H1 (cell line): ENCODE data around the gene HOMER1. TPM values are rescaled to one million over a fixed set of nuclear protein-coding genes. Genes with fewer than 3 reads are reported as not detected.

Source experiments
- CTCF ChIA-PET: fragments of 300-600 bp; sonication (Branson Sonifier 250); formaldehyde crosslinking; loops from one replicate; lab custom pipeline; 2021; ENCODE audit not compliant: partially characterized antibody; lab: Charles Lee
- POLR2A ChIA-PET: fragments of 300-600 bp; sonication (Branson Sonifier 250); formaldehyde crosslinking; loops from one replicate; lab custom pipeline; 2021; ENCODE audit warnings: inconsistent platforms; ENCODE audit not compliant: partially characterized antibody; lab: Charles Lee
- DNase-seq, 2 experiments: peaks; one replicate each; pipeline versions ENCODE4 v3.0.0 to v3.0.0-alpha.2; 2010 to 2022; ENCODE audit warnings: low spot score in 2 of 2, low read depth in 1 of 2, mixed read lengths in 1 of 2
- FAIRE-seq: peaks from 2 replicates; lab custom pipeline; 2011; peaks lifted over from hg19 to GRCh38; lab: Jason Lieb, UNC
- H2AFZ ChIP-seq: 2 replicates; pipeline ENCODE4 v1.8.1; 2012; ENCODE audit warnings: low read length, inconsistent platforms
- H2AK5ac ChIP-seq: 2 replicates; pipeline ENCODE4 v1.6.1; 2013; ENCODE audit warnings: low read depth, low read length
- H2BK120ac ChIP-seq: replicated peaks from 2 replicates; pipeline ENCODE3; 2013; ENCODE audit warnings: low read depth, low read length, inconsistent platforms
- H2BK12ac ChIP-seq: 2 replicates; pipeline ENCODE4 v1.6.1; 2013; ENCODE audit warnings: low read depth, low read length
- H2BK15ac ChIP-seq: 2 replicates; pipeline ENCODE4 v1.6.1; 2013; ENCODE audit warnings: low read length
- H2BK20ac ChIP-seq: 2 replicates; pipeline ENCODE4 v1.6.1; 2013; ENCODE audit warnings: low read length
- H2BK5ac ChIP-seq: 2 replicates; pipeline ENCODE4 v1.6.1; 2013; ENCODE audit warnings: low read depth, low read length
- H3K14ac ChIP-seq: 2 replicates; pipeline ENCODE4 v1.6.1; 2013; ENCODE audit warnings: inconsistent platforms; ENCODE audit not compliant: insufficient read length
- H3K18ac ChIP-seq: 2 replicates; pipeline ENCODE4 v1.6.1; 2013; ENCODE audit warnings: low read length; ENCODE audit errors: extremely low read depth
- H3K23ac ChIP-seq: 2 replicates; pipeline ENCODE4 v1.6.1; 2013; ENCODE audit warnings: inconsistent platforms; ENCODE audit not compliant: insufficient read length
- H3K23me2 ChIP-seq: 2 replicates; pipeline ENCODE4 v1.6.1; 2013; ENCODE audit warnings: low read depth, low read length
- H3K27ac ChIP-seq: 2 replicates; pipeline ENCODE4 v1.6.1; 2011; ENCODE audit warnings: low read depth, low read length, inconsistent platforms
- H3K27me3 ChIP-seq, 4 experiments: replicated peaks in 1 of 4; 1 replicate in 1 of 4; 2 replicates in 3 of 4; pipeline versions ENCODE4 v1.6.1 to v1.8.1; 2011 to 2013; ENCODE audit warnings: low read length in 3 of 4, mild to moderate bottlenecking in 3 of 4, inconsistent platforms in 2 of 4, mixed read lengths in 2 of 4, moderate library complexity in 1 of 4; ENCODE audit not compliant: control insufficient read depth in 3 of 4, insufficient read depth in 3 of 4; ENCODE audit errors: extremely low read depth in 1 of 4
- H3K36me3 ChIP-seq, 4 experiments: 2 replicates each; pipeline versions ENCODE4 v1.6.1 to v1.8.1; 2011 to 2013; ENCODE audit warnings: mild to moderate bottlenecking in 4 of 4, low read length in 3 of 4, moderate library complexity in 2 of 4, control low read depth in 1 of 4, inconsistent platforms in 1 of 4; ENCODE audit not compliant: insufficient read depth in 4 of 4, control insufficient read depth in 2 of 4
- H3K4ac ChIP-seq: replicated peaks from 2 replicates; pipeline ENCODE3; 2013; ENCODE audit warnings: low read length, low read depth, mixed read lengths, inconsistent platforms; ENCODE audit not compliant: insufficient read length
- H3K4me1 ChIP-seq, 4 experiments: replicated peaks in 1 of 4; 1 replicate in 1 of 4; 2 replicates in 3 of 4; pipeline versions ENCODE4 v1.6.1 to v1.8.1; 2011 to 2013; ENCODE audit warnings: low read length in 3 of 4, inconsistent platforms in 2 of 4, mixed read lengths in 1 of 4; ENCODE audit not compliant: insufficient read depth in 4 of 4, control insufficient read depth in 3 of 4
- H3K4me2 ChIP-seq, 2 experiments: 2 replicates each; pipeline versions ENCODE4 v1.6.1 to v1.8.1; 2011 to 2013; ENCODE audit warnings: low read depth in 2 of 2, low read length in 2 of 2, control low read depth in 1 of 2, inconsistent platforms in 1 of 2, mild to moderate bottlenecking in 1 of 2; ENCODE audit not compliant: insufficient read depth in 1 of 2
- H3K4me3 ChIP-seq, 4 experiments: fragments of 200-600, 300-600 bp in 1 of 4; sonication (generic), shearing (Covaris generic), sonication (Bioruptor Twin) in 1 of 4; 2 replicates each; pipeline versions ENCODE4 v1.5.1 to v1.8.1; 2011 to 2016; ENCODE audit warnings: low read length in 4 of 4, low read depth in 3 of 4, control low read depth in 2 of 4, inconsistent platforms in 2 of 4, mild to moderate bottlenecking in 2 of 4, mixed read lengths in 1 of 4, moderate library complexity in 1 of 4; ENCODE audit not compliant: insufficient read depth in 2 of 4; ENCODE audit errors: extremely low read depth in 1 of 4
- H3K56ac ChIP-seq: replicated peaks from 2 replicates; pipeline ENCODE3; 2013; ENCODE audit warnings: low read depth, mild to moderate bottlenecking, mixed read lengths, low read length, inconsistent platforms; ENCODE audit not compliant: insufficient read length
- H3K79me1 ChIP-seq: 2 replicates; pipeline ENCODE4 v1.6.1; 2013; ENCODE audit warnings: low read depth, low read length, control low read depth
- H3K79me2 ChIP-seq, 2 experiments: 2 replicates each; pipeline versions ENCODE4 v1.6.1 to v1.8.1; 2012 to 2013; ENCODE audit warnings: low read length in 2 of 2, mild to moderate bottlenecking in 2 of 2, inconsistent platforms in 1 of 2; ENCODE audit not compliant: insufficient read depth in 2 of 2, control insufficient read depth in 1 of 2
- H3K9ac ChIP-seq, 4 experiments: replicated peaks in 1 of 4; 1 replicate in 1 of 4; 2 replicates in 3 of 4; pipeline versions ENCODE4 v1.6.1 to v1.8.1; 2011 to 2013; ENCODE audit warnings: low read depth in 3 of 4, low read length in 3 of 4, control low read depth in 2 of 4, mild to moderate bottlenecking in 2 of 4, moderate library complexity in 2 of 4, inconsistent platforms in 1 of 4; ENCODE audit errors: extremely low read depth in 1 of 4
- H3K9me3 ChIP-seq, 2 experiments: 2 replicates each; pipeline versions ENCODE4 v1.6.1 to v1.8.1; 2012 to 2013; ENCODE audit warnings: mild to moderate bottlenecking in 2 of 2, moderate library complexity in 2 of 2, control low read depth in 1 of 2, inconsistent platforms in 1 of 2, low read depth in 1 of 2, low read length in 1 of 2, mixed read lengths in 1 of 2; ENCODE audit not compliant: insufficient read depth in 2 of 2
- H4K20me1 ChIP-seq, 2 experiments: replicated peaks in 1 of 2; 2 replicates each; pipeline versions ENCODE3 to v1.8.1; 2011 to 2013; ENCODE audit warnings: inconsistent platforms in 2 of 2, low read length in 2 of 2, mild to moderate bottlenecking in 1 of 2; ENCODE audit not compliant: insufficient read depth in 2 of 2, control insufficient read depth in 1 of 2
- H4K5ac ChIP-seq: 2 replicates; pipeline ENCODE4 v1.6.1; 2013; ENCODE audit warnings: low read length, low read depth, mixed read lengths, inconsistent platforms; ENCODE audit not compliant: insufficient read length
- H4K8ac ChIP-seq: 2 replicates; pipeline ENCODE4 v1.8.0; 2013; ENCODE audit warnings: mild to moderate bottlenecking, moderate library complexity, low read length, inconsistent platforms; ENCODE audit not compliant: insufficient read depth; ENCODE audit errors: extremely low read depth
- H4K91ac ChIP-seq: replicated peaks from 2 replicates; pipeline ENCODE3; 2013; ENCODE audit warnings: low read length, mixed read lengths, inconsistent platforms; ENCODE audit not compliant: insufficient read length
- CREB1 ChIP-seq: IDR thresholded peaks from 2 replicates; pipeline ENCODE4 v1.6.1; 2012; ENCODE audit warnings: inconsistent platforms
- CTBP2 ChIP-seq: IDR thresholded peaks from 2 replicates; pipeline ENCODE4 v1.7.0; 2011; ENCODE audit warnings: borderline replicate concordance, mild to moderate bottlenecking, moderate library complexity, mixed read lengths, low read length; ENCODE audit not compliant: insufficient read depth, insufficient read length
- GTF2F1 ChIP-seq: IDR thresholded peaks from 2 replicates; pipeline ENCODE4 v1.6.1; 2012; ENCODE audit warnings: low read depth, low read length, improper control_type of control experiment, borderline replicate concordance
- JUN ChIP-seq: IDR thresholded peaks from 2 replicates; pipeline ENCODE4 v1.6.1; 2011; ENCODE audit warnings: low read depth, mild to moderate bottlenecking, improper control_type of control experiment, low read length
- JUND ChIP-seq: IDR thresholded peaks from 2 replicates; pipeline ENCODE4 v1.6.1; 2011; ENCODE audit warnings: mild to moderate bottlenecking, improper control_type of control experiment, low read length
- KDM4A ChIP-seq: IDR thresholded peaks from one replicate; pipeline ENCODE4 v1.7.1; 2012; ENCODE audit warnings: low read depth, mild to moderate bottlenecking, moderate library complexity, low read length, inconsistent platforms; ENCODE audit not compliant: severe bottlenecking
- NANOG ChIP-seq: IDR thresholded peaks from 2 replicates; pipeline ENCODE4 v1.6.1; 2011; ENCODE audit warnings: low read length, low read depth, mild to moderate bottlenecking, inconsistent platforms; ENCODE audit not compliant: insufficient read depth, poor library complexity, severe bottlenecking
- POLR2A ChIP-seq, 2 experiments: IDR thresholded peaks; 1 replicate in 1 of 2; 2 replicates in 1 of 2; pipeline ENCODE4 v1.6.1; 2011; ENCODE audit warnings: low read depth in 2 of 2, low read length in 2 of 2, mild to moderate bottlenecking in 2 of 2; ENCODE audit errors: control extremely low read depth in 1 of 2
- RNF2 ChIP-seq: fragments of 200-900, 300-1000 bp; sonication (generic); IDR thresholded peaks from 2 replicates; pipeline ENCODE4 v1.7.1; 2016; ENCODE audit warnings: borderline replicate concordance, low read depth, mild to moderate bottlenecking, antibody characterized with exemption, low read length; ENCODE audit not compliant: poor library complexity, severe bottlenecking; ENCODE audit errors: missing control alignments
- TAF1 ChIP-seq: IDR thresholded peaks from 2 replicates; pipeline ENCODE4 v1.6.1; 2011; ENCODE audit warnings: mild to moderate bottlenecking, low read depth, low read length
- TAF7 ChIP-seq: optimal IDR thresholded peaks from 2 replicates; pipeline ENCODE3; 2011; ENCODE audit warnings: low read depth, mild to moderate bottlenecking, inconsistent platforms, low read length, moderate library complexity, borderline replicate concordance
- WGBS, 2 experiments: shearing (Covaris generic) in 1 of 2; methylation state at CpG; one replicate each; pipeline versions ENCODE4 v1.1.6 to v1.1.7; 2013 to 2015; ENCODE audit warnings: low lambda C conversion rate in 2 of 2, mixed read lengths in 2 of 2, inconsistent platforms in 1 of 2, low coverage in 1 of 2, missing lambda C conversion rate in 1 of 2; ENCODE audit not compliant: insufficient replicate concordance in 2 of 2, insufficient coverage in 1 of 2, insufficient read length in 1 of 2; ENCODE audit errors: extremely low coverage in 1 of 2, missing lambda C conversion rate in 1 of 2; 5-methylcytosine and 5-hydroxymethylcytosine counted together
- polyA plus RNA-seq, 7 experiments: library from polyadenylated mRNA; depleted of rRNA in 3 of 7; stranded (reverse) in 5 of 7; unstranded in 2 of 7; fragments of >200 nt in 5 of 7; fragments of 200-250 nt in 2 of 7; gene quantifications; 1 replicate in 5 of 7; 2 replicates in 1 of 7; 4 replicates in 1 of 7; pipeline versions ENCODE4 v1.2.1 to v1.2.3, GENCODE V29; 2011 to 2013; ENCODE audit warnings: missing spikeins in 2 of 7, mixed read lengths in 2 of 7
- total RNA-seq: library from RNA; stranded (reverse); fragmentation: NEBNext Ultra II Directional; extraction: Animal tissue kit (Norgen Biotek cat#: 25700); gene quantifications from 2 replicates; pipeline ENCODE4 v1.2.1, GENCODE V29; 2021

Gene HOMER1
- total and polyA plus RNA-seq, 2 of the 8 experiments (the other 6 are each of a cell fraction or from before 2014, with no cell fraction given) = 6.4 to 57.9 TPM

- 0 out of 2 replicates have a peak, but pooled peaks cover 2% of the 10 kb centered on the region for H3K79me1 ChIP-seq
- peak overlapping the region; percentile 90 for H2BK5ac ChIP-seq
- H2BK120ac ChIP-seq = no peak overlapping the region
- WGBS, 2 experiments = 4% methylated on average over 36 of the region's 38 CpGs; no CpG with 5 or more reads in 1 of the 2 experiments
- H3K4me2 ChIP-seq = peak overlapping the region; percentile 76 to 82
- H4K8ac ChIP-seq = peak overlapping the region; percentile 95; the same call in 1 of the 2 replicates
- H3K9ac ChIP-seq = peak overlapping the region; percentile 48 to 94 (median 88)
- H3K4me1 ChIP-seq = peaks cover 3 to 8% (median 5%) of the 10 kb centered on the region in 4 experiments; a peak in 4 of 7 replicates
- CTCF ChIA-PET = interaction anchor here (0.6 to 1.0 kb wide), 4 partner anchors 16 to 66 kb away, joined by 3 read pairs; no protein-coding TSS in a partner anchor
- H3K4ac ChIP-seq = peak overlapping the region; percentile 83
- H3K27ac ChIP-seq = peak overlapping the region; percentile 97
- H3K14ac ChIP-seq = no peak overlapping the region
- H3K9me3 ChIP-seq = no peaks in the 10 kb centered on the region
- peak; percentile 79 for FAIRE-seq
- H3K56ac ChIP-seq = peak overlapping the region; percentile 72
- H3K4me3 ChIP-seq = peak overlapping the region; percentile 80 to 96 (median 92)
- H2AFZ ChIP-seq = peak overlapping the region; percentile 73
- H3K23ac ChIP-seq = no peak overlapping the region
- no peaks in the 10 kb centered on the region for H3K36me3 ChIP-seq
- peaks cover 3 to 35% of the 10 kb centered on the region in 2 experiments; a peak in 3 of 4 replicates for H3K79me2 ChIP-seq
- no peak overlapping the region for H2AK5ac ChIP-seq
- H3K27me3 ChIP-seq = no peaks in the 10 kb centered on the region
- H2BK20ac ChIP-seq = no peak overlapping the region
- H3K23me2 ChIP-seq = peaks cover 5% of the 10 kb centered on the region
- peak overlapping the region; percentile 95; the same call in 1 of the 2 replicates for H3K18ac ChIP-seq
- peak; percentile 87 to 92 for DNase-seq
- no peak overlapping the region for H2BK15ac ChIP-seq
- H2BK12ac ChIP-seq = no peak overlapping the region
- peaks cover 11 to 14% of the 10 kb centered on the region in 2 experiments for H4K20me1 ChIP-seq
- H4K91ac ChIP-seq = peak overlapping the region; percentile 86
- POLR2A ChIA-PET = interaction anchor here (0.6 to 6.2 kb wide), 19 partner anchors 9 to 530 kb away, joined by 3 to 94 read pairs (median 4); partner anchors contain the start of genes JMY, TENT2 and THBS4
- peak overlapping the region; percentile 65 for H4K5ac ChIP-seq
- peak; percentile 100 for TF ChIP-seq CREB1
- peak; percentile 53 for TF ChIP-seq KDM4A
- no peak for TF ChIP-seq NANOG
- peak; percentile 73 for TF ChIP-seq JUND
- peak; percentile 67 for TF ChIP-seq CTBP2
- peak; percentile 77 for TF ChIP-seq GTF2F1
- TF ChIP-seq POLR2A (IDR thresholded peaks at IDR 0.05; ENCODE audit: control extremely low read depth in 1 of 2, low read depth in 2 of 2, low read length in 2 of 2) = peak; percentile 95 to 98
- no peak for TF ChIP-seq RNF2
- peak; percentile 88 for TF ChIP-seq TAF7
- TF ChIP-seq TAF1 = peak; percentile 94
- 0 out of 2 replicates have a peak, but pooled peaks have one; percentile 34 for TF ChIP-seq JUN
Measured at GRCh38 chr5:79514391-79515105, 614 bp upstream of the HOMER1 start.
